Measurements from ENCODE around the gene LARP1.

LARP1 gene

GRCh38 chr5:154797762-154798161 lies 42.6 kb downstream of the LARP1 start (continued):
- TF ChIP-seq TSHZ2 (CRISPR knock-in tag; IDR thresholded peaks at IDR 0.05): no peak

- no peak for ATAC-seq
- TF ChIP-seq CSRNP3 (CRISPR knock-in tag; IDR thresholded peaks at IDR 0.05): no peak
- TF ChIP-seq TCF4 (CRISPR knock-in tag; IDR thresholded peaks at IDR 0.05; ENCODE audit: borderline replicate concordance): no peak
- TF ChIP-seq ZNF8 (CRISPR knock-in tag; IDR thresholded peaks at IDR 0.05): no peak
- no peak for TF ChIP-seq RARB (CRISPR knock-in tag; IDR thresholded peaks at IDR 0.05)
- TF ChIP-seq ESRRG (CRISPR knock-in tag; IDR thresholded peaks at IDR 0.05): no peak
- no peak for TF ChIP-seq ZFP3 (CRISPR knock-in tag; IDR thresholded peaks at IDR 0.05)
- no peak for TF ChIP-seq ZC3H10 (CRISPR knock-in tag; IDR thresholded peaks at IDR 0.05)
- TF ChIP-seq SNAI2 (CRISPR knock-in tag; IDR thresholded peaks at IDR 0.05): no peak
- TF ChIP-seq ZFP30 (CRISPR knock-in tag; IDR thresholded peaks at IDR 0.05): no peak
- no peak for TF ChIP-seq BACH2 (CRISPR knock-in tag; IDR thresholded peaks at IDR 0.05; ENCODE audit: borderline replicate concordance)
- TF ChIP-seq GLIS3 (CRISPR knock-in tag; IDR thresholded peaks at IDR 0.05): no peak
- TF ChIP-seq ZNF565 (CRISPR knock-in tag; conservative IDR thresholded peaks at IDR 0.05; ENCODE audit: low read depth): no peak
Measured at GRCh38 chr5:154800582-154800981, 45.4 kb downstream of the LARP1 start.

GRCh38 chr5:154801083-154801482 lies 45.9 kb downstream of the LARP1 start:
- TF ChIP-seq ZFP3 (CRISPR knock-in tag; IDR thresholded peaks at IDR 0.05) (no peak), PATZ1 (CRISPR knock-in tag; IDR thresholded peaks at IDR 0.05; ENCODE audit: borderline replicate concordance) (no peak), ZNF565 (CRISPR knock-in tag; conservative IDR thresholded peaks at IDR 0.05; ENCODE audit: low read depth) (no peak), ZNF8 (CRISPR knock-in tag; IDR thresholded peaks at IDR 0.05) (no peak), RARB (CRISPR knock-in tag; IDR thresholded peaks at IDR 0.05) (no peak)
- ATAC-seq: no peak

GRCh38 chr5:154802050-154802449 lies 46.9 kb downstream of the LARP1 start:
- ATAC-seq: no peak
- no peak for TF ChIP-seq RARB (CRISPR knock-in tag; IDR thresholded peaks at IDR 0.05)

- ATAC-seq: no peak
- TF ChIP-seq GLIS3 (CRISPR knock-in tag; IDR thresholded peaks at IDR 0.05) (no peak), ZNF565 (CRISPR knock-in tag; conservative IDR thresholded peaks at IDR 0.05; ENCODE audit: low read depth) (no peak)
Measured at GRCh38 chr5:154806176-154806575, 51.0 kb downstream of the LARP1 start.

- TF ChIP-seq TSHZ2 (CRISPR knock-in tag; IDR thresholded peaks at IDR 0.05) (no peak), ESRRG (CRISPR knock-in tag; IDR thresholded peaks at IDR 0.05) (no peak), ZNF565 (CRISPR knock-in tag; conservative IDR thresholded peaks at IDR 0.05; ENCODE audit: low read depth) (no peak), ARNTL (CRISPR knock-in tag; IDR thresholded peaks at IDR 0.05; ENCODE audit: borderline replicate concordance, low read depth) (no peak), ISL1 (CRISPR knock-in tag; IDR thresholded peaks at IDR 0.05) (no peak), POU6F1 (CRISPR knock-in tag; IDR thresholded peaks at IDR 0.05; ENCODE audit: borderline replicate concordance, low read depth) (no peak), OSR1 (CRISPR knock-in tag; IDR thresholded peaks at IDR 0.05) (no peak), PPARA (CRISPR knock-in tag; IDR thresholded peaks at IDR 0.05; ENCODE audit: borderline replicate concordance) (no peak), ZNF8 (CRISPR knock-in tag; IDR thresholded peaks at IDR 0.05) (no peak)
- ATAC-seq: peak; percentile 15; the same call in 1 of the 3 replicates
Measured at GRCh38 chr5:154811239-154811638, 56.1 kb downstream of the LARP1 start.
